IPS DF 4.7 (cell line): ENCODE data around the gene EDRF1.

Experiments
- DNase-seq: peaks from one replicate; pipeline ENCODE4 v3.0.0-alpha.2; 2013; ENCODE audit warnings: low spot score; ENCODE audit errors: extremely low read depth

EDRF1 gene

GRCh38 chr10:125762692-125763648 is 43.5 kb downstream of the EDRF1 start:
- DNase-seq, result no peak

GRCh38 chr10:125765835-125766234 is 46.3 kb downstream of the EDRF1 start:
- DNase-seq, result no peak

DNA sequence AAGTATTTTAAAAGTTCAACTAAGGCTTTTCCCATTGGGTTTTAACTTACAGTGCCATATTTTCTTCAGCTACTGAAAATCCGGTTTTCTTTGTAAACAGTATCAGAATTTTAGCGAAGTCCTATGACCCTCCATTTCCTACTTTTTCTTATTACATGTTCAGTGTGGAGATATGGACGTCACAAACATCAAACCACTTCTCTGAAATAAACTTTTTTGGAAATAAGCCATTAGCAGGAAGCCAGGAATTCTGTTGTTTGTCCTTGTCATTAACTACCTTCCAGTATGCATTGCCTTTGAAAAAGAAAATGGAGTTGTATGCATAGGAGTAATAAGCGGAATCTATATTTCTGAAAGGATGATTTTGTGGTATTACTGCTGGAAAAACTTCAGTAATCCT is 47.0 kb downstream of the EDRF1 start:
- DNase-seq, result no peak

DNA sequence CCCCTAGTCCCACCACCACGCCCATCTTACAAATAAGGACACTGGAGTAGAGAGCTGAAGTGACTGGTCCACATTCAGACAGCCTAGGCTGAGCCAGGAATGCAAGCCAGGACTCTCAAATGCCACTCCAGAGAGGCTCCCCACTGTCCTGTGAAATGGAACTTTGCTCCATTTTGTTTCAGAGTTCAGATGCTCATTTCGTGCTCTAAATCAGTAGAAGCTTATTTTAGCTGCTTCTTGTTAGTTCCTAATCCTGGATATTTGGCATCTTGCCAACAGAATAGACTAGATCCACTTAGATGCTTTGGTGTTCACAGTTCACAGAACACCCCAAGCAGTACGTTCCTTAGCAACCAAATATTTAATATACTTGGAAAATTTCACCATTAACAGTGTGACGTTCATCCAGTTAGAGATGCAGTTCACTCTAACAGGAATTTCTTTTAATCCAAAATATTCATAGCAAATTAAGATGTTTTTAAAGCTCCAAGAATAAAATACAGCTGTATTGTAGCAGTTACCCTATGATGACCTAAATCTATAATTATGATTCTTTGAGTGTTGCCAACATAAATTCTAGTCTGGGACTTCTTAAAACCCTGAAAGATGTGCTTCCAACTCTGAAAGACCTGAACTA is 48.8 kb downstream of the EDRF1 start:
- no peak for DNase-seq

DNA sequence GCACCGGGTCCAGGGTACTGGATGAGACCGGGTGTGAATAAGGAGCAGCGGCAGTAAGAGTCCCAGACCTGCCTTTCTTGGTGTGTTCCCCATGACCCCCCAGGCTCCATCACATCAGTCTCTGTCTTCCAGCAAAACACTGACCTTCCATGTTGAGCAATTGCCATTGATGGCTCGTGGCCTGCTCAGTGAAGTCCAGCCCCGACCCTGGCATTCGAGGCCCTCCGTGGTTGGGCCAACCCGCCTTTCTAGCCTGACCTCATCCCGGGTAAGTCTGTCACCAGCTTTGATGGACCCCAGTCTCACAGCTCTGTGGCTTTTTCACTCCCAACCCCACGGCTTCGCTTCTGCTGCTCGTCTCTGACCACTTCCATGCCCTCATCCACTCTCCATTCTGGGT is 49.7 kb downstream of the EDRF1 start:
- no peak for DNase-seq

DNA sequence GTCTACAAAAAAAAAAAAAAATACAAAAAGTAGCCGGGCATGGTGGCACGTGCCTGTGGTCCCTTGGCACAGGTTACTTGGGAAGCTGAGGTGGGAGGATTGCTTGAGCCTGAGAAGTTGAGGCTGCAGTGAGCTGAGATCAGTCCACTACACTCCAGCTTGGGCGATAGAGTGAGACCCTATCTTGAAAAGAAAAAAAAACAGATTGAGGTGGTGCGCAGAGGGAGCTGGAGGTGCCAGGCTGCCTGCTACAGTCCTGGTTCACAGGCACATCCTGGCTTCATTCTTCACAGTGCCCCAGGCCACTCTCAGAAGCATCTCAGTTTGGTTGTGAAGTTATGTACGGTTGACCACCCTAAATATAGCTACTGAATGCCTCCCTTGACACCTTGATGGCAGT is 51.3 kb downstream of the EDRF1 start:
- no peak for DNase-seq

DNA sequence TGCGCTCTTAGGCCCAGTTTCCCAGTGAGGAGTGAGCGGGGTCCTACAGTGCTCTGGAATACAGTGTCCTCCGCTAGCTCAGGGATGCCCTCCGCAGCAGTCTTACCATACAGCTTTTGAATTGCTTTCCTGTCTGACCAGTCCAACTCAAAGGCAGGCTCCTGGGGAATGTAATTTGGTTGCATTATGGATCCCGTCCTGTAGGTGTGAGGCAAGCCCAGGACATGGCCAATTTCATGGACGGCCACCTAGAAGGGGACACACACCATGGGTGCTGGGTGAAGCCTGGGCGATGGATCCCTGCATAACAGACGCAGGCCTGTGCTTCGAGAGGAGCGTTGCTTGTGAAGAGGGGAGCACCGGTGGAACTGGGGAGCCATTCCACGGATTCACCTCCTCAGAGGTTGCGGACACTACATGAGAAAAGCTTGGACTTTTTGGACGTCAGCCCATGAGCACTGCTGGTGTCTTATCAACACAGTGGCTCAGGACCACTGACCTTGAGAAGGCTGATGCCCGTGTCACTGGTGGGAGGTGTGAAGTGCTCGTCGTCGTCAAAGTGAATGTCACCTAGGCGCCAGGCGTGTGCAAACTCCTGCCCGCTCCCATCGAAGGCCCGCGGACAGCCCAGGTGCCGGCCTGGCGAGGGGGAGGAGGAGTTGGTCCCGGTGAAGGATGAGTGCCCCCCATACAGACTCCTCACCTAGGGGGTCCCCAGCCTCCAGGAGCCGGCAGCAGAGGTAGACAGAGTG is 52.8 kb downstream of the EDRF1 start:
- no peak for DNase-seq

DNA sequence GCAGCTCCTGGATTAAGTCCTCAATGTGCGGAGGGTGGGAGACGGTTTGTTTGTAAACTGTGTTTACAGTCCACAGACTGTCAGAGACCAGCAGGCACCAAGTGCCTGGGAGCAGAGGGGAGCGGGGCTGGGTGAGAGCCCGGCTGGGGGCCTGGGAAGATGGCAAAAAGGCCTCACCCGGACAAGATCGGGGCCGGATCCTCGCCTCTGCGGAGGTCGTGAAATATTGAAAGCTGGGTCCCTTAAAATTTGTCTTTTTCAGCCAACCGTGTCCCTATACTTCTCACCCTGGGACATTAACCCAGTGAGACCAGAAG is 53.3 kb downstream of the EDRF1 start:
- no peak for DNase-seq

- DNase-seq, result no peak
These were observed 54.4 kb downstream of the EDRF1 start for GRCh38 chr10:125773687-125774543.

- DNase-seq, result no peak
These were observed 55.2 kb downstream of the EDRF1 start for GRCh38 chr10:125774581-125775191.

DNA sequence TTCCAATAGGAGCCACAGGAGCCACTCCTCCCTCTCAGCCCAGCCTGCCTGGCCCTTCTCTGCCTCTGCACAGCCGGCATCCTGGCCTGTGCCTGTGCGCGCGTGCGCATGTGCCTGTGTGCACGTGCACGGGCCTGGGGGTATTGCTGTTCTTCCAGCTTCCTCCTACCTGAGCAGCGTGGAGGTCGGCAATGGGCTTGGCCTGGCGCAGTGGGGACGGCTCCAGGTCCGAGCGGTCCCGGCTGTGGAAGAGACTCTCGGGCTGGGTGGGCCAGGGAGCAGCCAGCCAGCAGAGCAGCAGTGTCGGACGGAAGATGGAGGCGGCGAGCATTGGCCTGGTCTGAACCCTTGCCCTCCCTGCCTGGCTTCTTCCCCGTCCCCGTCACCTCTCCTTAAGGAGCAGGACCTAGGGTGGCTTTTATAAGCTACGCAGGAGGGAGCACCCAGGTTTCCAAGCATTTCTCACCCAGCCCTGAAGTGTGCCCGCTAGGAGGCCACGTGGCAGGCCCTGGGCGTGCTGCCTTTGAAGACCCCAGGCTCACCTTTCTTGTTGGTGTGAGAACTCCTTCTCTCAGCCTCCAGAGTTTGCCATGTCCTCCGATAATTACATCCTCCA is 56.1 kb downstream of the EDRF1 start, which contains the start of gene MMP21:
TSS of gene MMP21 (minus strand) at position 331 of the 616 bp plus-strand sequence. CDS start at position 331, 0 bp downstream.
- no peak for DNase-seq

DNA sequence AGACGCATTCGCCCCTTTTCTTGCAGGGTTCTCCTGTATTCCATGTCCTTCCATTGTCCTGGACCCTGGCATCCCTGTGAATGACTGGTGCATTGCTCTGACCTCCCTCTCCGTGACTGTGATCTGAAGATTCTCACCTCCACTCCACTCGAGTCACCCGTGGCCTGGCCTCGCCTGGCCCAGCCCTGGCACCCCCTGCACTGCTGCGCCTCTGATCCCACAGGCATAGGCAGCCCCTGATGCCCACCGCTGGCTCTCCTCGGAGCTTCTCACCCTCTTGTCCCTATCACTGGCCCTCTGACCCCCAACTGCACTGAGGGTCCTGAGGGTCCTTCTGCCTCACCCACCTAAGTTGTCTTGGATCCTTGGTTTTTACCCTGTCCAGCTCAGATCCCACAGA is 58.3 kb downstream of the EDRF1 start:
- no peak for DNase-seq

DNA sequence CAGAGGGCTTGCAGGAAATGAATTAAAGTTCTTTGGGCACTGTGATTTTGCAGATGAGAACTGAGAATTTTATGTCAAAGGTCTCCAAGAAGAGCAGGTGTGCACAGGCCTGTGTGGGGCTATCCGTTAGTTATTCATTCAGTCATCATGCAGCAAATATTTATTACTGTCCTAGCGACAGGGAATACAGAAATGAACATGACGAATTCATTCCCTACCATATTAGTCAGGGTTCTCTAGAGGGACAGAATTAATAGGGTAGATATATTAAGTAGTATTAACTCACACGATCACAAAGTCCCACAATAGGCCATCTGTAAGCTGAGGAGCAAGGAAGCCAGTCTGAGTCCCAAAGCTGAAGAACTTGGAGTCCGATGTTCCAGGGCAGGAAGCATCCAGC is 59.0 kb downstream of the EDRF1 start:
- DNase-seq, result no peak

- no peak for DNase-seq
These were observed 60.2 kb downstream of the EDRF1 start for GRCh38 chr10:125779403-125780327.

GRCh38 chr10:125781374-125781773 is 61.9 kb downstream of the EDRF1 start:
- no peak for DNase-seq

DNA sequence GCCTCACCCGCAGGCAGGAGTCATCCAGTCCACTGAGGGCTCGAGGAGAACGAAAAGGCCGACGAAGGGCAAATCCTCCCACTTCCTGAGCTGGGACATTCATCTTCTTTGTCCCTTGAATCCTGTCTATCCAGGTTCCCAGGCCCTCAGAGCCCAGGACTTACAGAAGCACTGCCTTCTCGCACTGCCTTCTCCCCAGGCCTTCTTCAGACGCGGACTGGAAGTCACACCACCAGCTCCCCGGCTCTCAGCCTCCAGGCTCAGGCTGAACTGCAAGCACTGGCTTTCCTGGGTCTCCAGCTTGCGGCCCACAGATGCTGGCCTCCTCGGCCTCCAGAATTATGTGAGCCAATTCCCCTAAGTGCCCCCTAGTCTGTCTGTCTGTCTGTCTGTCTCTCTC is 62.5 kb downstream of the EDRF1 start:
- DNase-seq, result no peak

GRCh38 chr10:125782616-125783015 is 63.1 kb downstream of the EDRF1 start:
- DNase-seq, result no peak

GRCh38 chr10:125783408-125783807 is 63.9 kb downstream of the EDRF1 start:
- no peak for DNase-seq

- no peak for DNase-seq
These were observed 64.4 kb downstream of the EDRF1 start for GRCh38 chr10:125783957-125784356.
